CD4-positive, alpha-beta T cell (primary cell): ENCODE measurements around the gene RLN1. TPM values are rescaled to one million over a fixed set of nuclear protein-coding genes. Genes with fewer than 3 reads are reported as not detected.

Experiments
- ATAC-seq: fragments of 200-7000 bp; cut with Tn5 transposase; one replicate; pipeline ENCODE4 v1.10.0; 2022; ENCODE audit warnings: mild to moderate bottlenecking; ENCODE audit not compliant: poor library complexity
- CTCF ChIA-PET: fragments of 350-600 bp; sonication (Branson Sonifier 250); formaldehyde crosslinking; loops from one replicate; lab custom pipeline; 2021; ENCODE audit warnings: antibody characterized with exemption, inconsistent platforms; lab: Charles Lee
- POLR2A ChIA-PET: fragments of 350-600 bp; sonication (Branson Sonifier 250); formaldehyde crosslinking; loops from one replicate; lab custom pipeline; 2021; ENCODE audit warnings: antibody characterized with exemption, inconsistent platforms; lab: Charles Lee
- DNase-seq, 14 experiments: peaks; one replicate each; pipeline ENCODE4 v3.0.0-alpha.2; 2013 to 2020; ENCODE audit warnings: mixed read lengths in 2 of 14
- H3K27ac ChIP-seq, 2 donors: one replicate each; pipeline versions ENCODE4 v1.5.1 to v1.7.0; 2013; ENCODE audit warnings: low read length in 2 of 2, low read depth in 1 of 2, mild to moderate bottlenecking in 1 of 2
- H3K27me3 ChIP-seq, 2 experiments: 1 replicate in 1 of 2; 2 replicates in 1 of 2; pipeline versions ENCODE4 v1.6.1 to v1.7.0; 2013; ENCODE audit warnings: low read length in 2 of 2, control low read depth in 1 of 2, mild to moderate bottlenecking in 1 of 2, moderate library complexity in 1 of 2; ENCODE audit not compliant: insufficient read depth in 2 of 2, control insufficient read depth in 1 of 2
- H3K36me3 ChIP-seq: one replicate; pipeline ENCODE4 v1.6.1; 2013; ENCODE audit warnings: low read length, control low read depth; ENCODE audit not compliant: insufficient read depth
- H3K4me1 ChIP-seq: one replicate; pipeline ENCODE4 v1.6.1; 2013; ENCODE audit warnings: low read length, control low read depth; ENCODE audit not compliant: insufficient read depth
- H3K4me3 ChIP-seq: one replicate; pipeline ENCODE4 v1.5.1; 2013; ENCODE audit warnings: mild to moderate bottlenecking, low read length, moderate library complexity
- H3K9me3 ChIP-seq, 2 experiments: 1 replicate in 1 of 2; 2 replicates in 1 of 2; pipeline versions ENCODE4 v1.6.1 to v1.7.0; 2013; ENCODE audit warnings: low read length in 2 of 2, mild to moderate bottlenecking in 2 of 2, control low read depth in 1 of 2, moderate library complexity in 1 of 2; ENCODE audit not compliant: control insufficient read depth in 1 of 2, insufficient read depth in 1 of 2
- H3K27ac Mint-ChIP-seq: one replicate; pipeline ENCODE4 v1.8.0; 2020; ENCODE audit warnings: mixed read lengths
- H3K27me3 Mint-ChIP-seq: one replicate; pipeline ENCODE4 v1.8.0; 2021; ENCODE audit warnings: mixed read lengths
- H3K36me3 Mint-ChIP-seq: one replicate; pipeline ENCODE4 v1.8.0; 2021; ENCODE audit warnings: low read depth, mixed read lengths
- H3K4me1 Mint-ChIP-seq: one replicate; pipeline ENCODE4 v1.8.0; 2021; ENCODE audit warnings: low read depth, mixed read lengths
- H3K4me3 Mint-ChIP-seq: one replicate; pipeline ENCODE4 v1.8.0; 2020; ENCODE audit warnings: mild to moderate bottlenecking, mixed read lengths
- H3K9me3 Mint-ChIP-seq: one replicate; pipeline ENCODE4 v1.8.0; 2020; ENCODE audit warnings: mixed read lengths
- intact Hi-C, 2 experiments: fragments of 100-400 bp; cut with DNase I in 1 of 2; cut with micrococcal nuclease in 1 of 2; formaldehyde crosslinking; loops; one replicate each; pipeline versions ENCODE4 v1.15.1 to v1.9.0; 2023 to 2025; cut with DNase I, micrococcal nuclease
- total RNA-seq, 174 experiments: library from RNA in 2 of 174; stranded (reverse) in 2 of 174; gene quantifications; one replicate each; pipeline ENCODE4 v1.2.3 and lab custom pipeline; 2021 to 2026
- TF ChIP-seq, protein P1 (sequence below): fragments of 200-600 bp; IDR thresholded peaks from one replicate; pipeline ENCODE4 v1.8.0; 2022; ENCODE audit warnings: antibody characterized with exemption, mild to moderate bottlenecking

RLN1 gene
- total RNA-seq, 2 experiments from 2014 or later = 0.36 to 0.84 TPM

DNA sequence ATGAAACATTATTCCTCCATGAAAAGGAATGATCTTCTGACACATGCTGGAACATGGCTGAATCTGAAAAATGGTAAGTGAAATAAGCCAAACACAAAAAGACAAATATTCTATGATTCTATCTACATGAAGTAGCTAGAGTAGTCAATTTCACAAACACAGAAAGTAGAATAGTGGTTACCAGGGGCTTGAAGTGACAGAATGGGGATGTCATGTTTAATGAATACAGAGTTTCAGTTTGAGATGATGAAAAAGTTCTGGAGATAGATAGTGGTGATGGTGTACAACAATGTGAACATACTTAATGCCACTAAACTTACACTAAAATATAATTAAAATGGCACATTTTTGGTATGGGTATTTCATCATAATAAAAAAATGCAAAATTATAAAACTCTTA is 53.4 kb downstream of the RLN1 start:
- Histone ChIP-seq H3K36me3 (no peaks in the 10 kb centered on the region), H3K27ac (no peak overlapping the region), H3K4me1 (no peaks in the 10 kb centered on the region), H3K9me3 (no peaks in the 10 kb centered on the region), H3K27me3 (no peaks in the 10 kb centered on the region), H3K4me3 (no peak overlapping the region)
- ChIA-PET POLR2A (no interaction called here), CTCF (no interaction called here)
- Mint-ChIP-seq H3K9me3 (peaks cover 10% of the 10 kb centered on the region), H3K27ac (no peak overlapping the region), H3K4me3 (no peak overlapping the region), H3K27me3 (no peaks in the 10 kb centered on the region), H3K36me3 (no peaks in the 10 kb centered on the region), H3K4me1 (no peaks in the 10 kb centered on the region)
- ATAC-seq (no peak), DNase-seq (no peak)
- intact Hi-C loops = no loop called here
- TF ChIP-seq, protein P1, sequence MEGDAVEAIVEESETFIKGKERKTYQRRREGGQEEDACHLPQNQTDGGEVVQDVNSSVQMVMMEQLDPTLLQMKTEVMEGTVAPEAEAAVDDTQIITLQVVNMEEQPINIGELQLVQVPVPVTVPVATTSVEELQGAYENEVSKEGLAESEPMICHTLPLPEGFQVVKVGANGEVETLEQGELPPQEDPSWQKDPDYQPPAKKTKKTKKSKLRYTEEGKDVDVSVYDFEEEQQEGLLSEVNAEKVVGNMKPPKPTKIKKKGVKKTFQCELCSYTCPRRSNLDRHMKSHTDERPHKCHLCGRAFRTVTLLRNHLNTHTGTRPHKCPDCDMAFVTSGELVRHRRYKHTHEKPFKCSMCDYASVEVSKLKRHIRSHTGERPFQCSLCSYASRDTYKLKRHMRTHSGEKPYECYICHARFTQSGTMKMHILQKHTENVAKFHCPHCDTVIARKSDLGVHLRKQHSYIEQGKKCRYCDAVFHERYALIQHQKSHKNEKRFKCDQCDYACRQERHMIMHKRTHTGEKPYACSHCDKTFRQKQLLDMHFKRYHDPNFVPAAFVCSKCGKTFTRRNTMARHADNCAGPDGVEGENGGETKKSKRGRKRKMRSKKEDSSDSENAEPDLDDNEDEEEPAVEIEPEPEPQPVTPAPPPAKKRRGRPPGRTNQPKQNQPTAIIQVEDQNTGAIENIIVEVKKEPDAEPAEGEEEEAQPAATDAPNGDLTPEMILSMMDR = no peak

Other genes with a start within 250 kb of the RLN1 start
- not detected for gene INSL6, start 154.2 kb downstream of the RLN1 start, total RNA-seq
- not detected for gene INSL4, start 108.5 kb downstream of the RLN1 start, total RNA-seq
- gene RLN2, start 35.2 kb downstream of the RLN1 start, total RNA-seq = under 1 TPM; 0.47 to 0.88 TPM
- 10 to 100 TPM; 13.8 to 15.6 TPM for gene PLGRKT, start 98.0 kb upstream of the RLN1 start, total RNA-seq
- 1 to 10 TPM; 5.3 to 6.3 TPM for gene CD274, start 110.7 kb upstream of the RLN1 start, total RNA-seq
- under 1 TPM; 0.11 to 0.17 TPM for gene PDCD1LG2, start 170.7 kb upstream of the RLN1 start, total RNA-seq